Activated naive CD4-positive, alpha-beta T cell treated with anti-CD3 and anti-CD28 coated beads, Interleukin-2, amount 50 U/mL, for 24 hours (primary cell): ENCODE results near the gene DNAJC13.

ENCODE experiments used
- H3K27ac Mint-ChIP-seq: one replicate; pipeline ENCODE4 v1.8.0; 2021; ENCODE audit warnings: mild to moderate bottlenecking, mixed read lengths
- H3K27me3 Mint-ChIP-seq: one replicate; pipeline ENCODE4 v1.8.0; 2021; ENCODE audit warnings: mixed read lengths
- H3K36me3 Mint-ChIP-seq: one replicate; pipeline ENCODE4 v1.8.0; 2021; ENCODE audit warnings: mixed read lengths
- H3K4me1 Mint-ChIP-seq: one replicate; pipeline ENCODE4 v1.8.0; 2021; ENCODE audit warnings: mixed read lengths
- H3K4me3 Mint-ChIP-seq: one replicate; pipeline ENCODE4 v1.8.0; 2021; ENCODE audit warnings: mild to moderate bottlenecking, mixed read lengths
- H3K9me3 Mint-ChIP-seq: one replicate; pipeline ENCODE4 v1.8.0; 2021; ENCODE audit warnings: mixed read lengths

The DNAJC13 gene

DNA sequence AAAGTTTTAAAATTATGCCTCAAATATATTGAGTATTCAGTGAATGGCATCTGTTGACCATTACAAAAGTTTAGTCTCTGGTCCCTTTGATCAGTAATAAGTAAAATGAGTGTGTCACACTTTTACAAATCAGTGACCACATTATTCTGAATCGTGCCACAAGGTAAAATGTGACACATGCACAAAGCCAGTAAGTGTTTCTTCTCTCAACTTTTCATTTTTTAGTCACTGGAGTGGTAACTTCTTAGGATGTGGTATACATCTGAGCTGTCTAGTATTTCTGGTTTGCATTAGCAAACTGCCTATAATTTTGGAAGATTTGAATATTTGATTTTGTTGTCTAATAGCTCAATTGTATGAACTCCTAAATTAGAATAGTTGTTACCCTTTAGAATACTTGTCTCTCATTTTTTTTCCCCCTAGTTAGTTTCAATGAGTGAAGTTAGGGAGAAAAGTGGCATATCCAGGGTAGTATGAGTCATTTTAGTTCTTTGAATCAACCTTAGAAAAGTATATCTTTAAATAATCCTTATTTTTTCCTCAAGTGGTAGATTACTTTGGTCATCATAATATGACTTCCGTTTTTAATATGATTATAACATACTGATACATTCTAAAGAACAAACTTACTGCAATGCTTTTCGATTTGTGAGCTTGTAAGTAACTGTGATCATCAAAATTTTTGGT is 18.1 kb downstream of the DNAJC13 start:
- Mint-ChIP-seq H3K9me3 (no peaks in the 10 kb centered on the region), H3K27ac (peak overlapping the region; percentile 46), H3K4me1 (peaks cover 43% of the 10 kb centered on the region), H3K27me3 (no peaks in the 10 kb centered on the region), H3K36me3 (peaks cover 9% of the 10 kb centered on the region), H3K4me3 (no peak overlapping the region)

- Mint-ChIP-seq H3K27me3 (no peaks in the 10 kb centered on the region), H3K4me3 (no peak overlapping the region), H3K4me1 (peaks cover 41% of the 10 kb centered on the region), H3K9me3 (no peaks in the 10 kb centered on the region), H3K36me3 (peaks cover 9% of the 10 kb centered on the region), H3K27ac (no peak overlapping the region)
Observed at GRCh38 chr3:132435911-132436425, 18.7 kb downstream of the DNAJC13 start.

GRCh38 chr3:132443421-132443820 is 26.1 kb downstream of the DNAJC13 start:
- no peak overlapping the region for H3K4me3 Mint-ChIP-seq
- H3K27ac Mint-ChIP-seq = no peak overlapping the region
- no peaks in the 10 kb centered on the region for H3K27me3 Mint-ChIP-seq
- H3K4me1 Mint-ChIP-seq = peaks cover 37% of the 10 kb centered on the region
- no peaks in the 10 kb centered on the region for H3K9me3 Mint-ChIP-seq
- peaks cover 2% of the 10 kb centered on the region for H3K36me3 Mint-ChIP-seq

DNA sequence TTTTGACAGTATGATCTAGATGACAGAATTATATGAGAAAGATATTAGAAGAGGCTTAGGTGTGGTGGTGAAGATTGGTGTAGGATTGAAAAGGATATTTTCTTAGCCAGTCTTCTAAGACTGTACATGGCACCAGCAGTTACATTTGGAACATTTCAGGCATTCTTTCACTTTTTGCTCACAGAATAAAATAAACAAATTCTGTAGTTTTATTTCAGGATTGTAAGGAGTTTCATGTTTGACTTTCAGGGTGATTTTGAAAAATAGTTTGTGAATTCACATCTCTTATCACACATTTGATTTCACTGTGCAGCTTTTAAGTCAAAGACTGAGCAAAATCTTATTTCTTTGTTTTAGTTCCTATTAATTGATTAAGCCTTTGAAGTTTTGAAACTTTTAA is 27.1 kb downstream of the DNAJC13 start:
- Mint-ChIP-seq H3K4me1 (peaks cover 32% of the 10 kb centered on the region), H3K36me3 (peaks cover 2% of the 10 kb centered on the region), H3K4me3 (no peak overlapping the region), H3K27me3 (no peaks in the 10 kb centered on the region), H3K27ac (no peak overlapping the region), H3K9me3 (no peaks in the 10 kb centered on the region)

DNA sequence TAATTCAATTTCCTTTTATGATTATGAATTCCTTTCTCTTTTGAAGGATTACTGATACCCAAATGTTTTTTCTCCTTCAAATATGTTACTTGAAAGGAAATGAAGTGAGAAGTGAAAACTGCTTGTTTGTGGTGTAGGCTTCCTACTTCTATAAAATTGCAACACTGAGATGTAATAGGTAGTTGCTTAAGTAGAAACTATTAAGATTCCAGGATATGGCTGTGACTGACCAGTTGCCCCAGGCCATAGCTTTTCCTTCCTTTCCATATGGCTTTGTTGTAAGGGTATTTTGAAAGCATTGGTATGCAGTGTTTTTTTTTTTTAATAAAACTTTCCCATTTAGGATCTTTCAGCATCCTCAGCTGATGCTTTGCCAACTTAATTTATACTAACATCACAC is 28.5 kb downstream of the DNAJC13 start:
- Mint-ChIP-seq H3K4me1 (peaks cover 30% of the 10 kb centered on the region), H3K27me3 (no peaks in the 10 kb centered on the region), H3K4me3 (no peak overlapping the region), H3K9me3 (no peaks in the 10 kb centered on the region), H3K27ac (no peak overlapping the region), H3K36me3 (no peaks in the 10 kb centered on the region)

GRCh38 chr3:132448216-132448961 is 31.1 kb downstream of the DNAJC13 start:
- H3K4me1 Mint-ChIP-seq = peaks cover 9% of the 10 kb centered on the region
- no peak overlapping the region for H3K4me3 Mint-ChIP-seq
- H3K36me3 Mint-ChIP-seq = peaks cover 9% of the 10 kb centered on the region
- no peak overlapping the region for H3K27ac Mint-ChIP-seq
- no peaks in the 10 kb centered on the region for H3K9me3 Mint-ChIP-seq
- H3K27me3 Mint-ChIP-seq = no peaks in the 10 kb centered on the region

DNA sequence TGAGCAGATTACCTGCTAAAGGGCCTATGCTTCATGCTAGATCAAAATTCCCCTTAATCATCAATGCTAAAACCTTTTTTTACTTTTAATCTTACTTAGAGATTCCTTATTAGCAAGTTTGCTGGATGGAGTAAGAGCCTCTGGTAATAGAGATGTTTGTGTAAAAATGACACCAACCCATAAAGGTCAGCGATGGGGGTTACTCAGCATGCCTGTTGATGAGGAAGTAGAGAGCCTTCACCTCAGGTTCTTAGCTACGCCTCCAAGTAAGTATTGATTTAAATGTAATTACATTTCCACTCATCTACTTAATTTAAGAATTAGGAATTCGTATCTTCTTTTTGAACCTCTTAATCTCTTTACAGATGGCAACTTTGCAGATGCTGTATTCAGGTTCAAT is 38.8 kb downstream of the DNAJC13 start:
- Mint-ChIP-seq H3K27ac (no peak overlapping the region), H3K36me3 (peaks cover 30% of the 10 kb centered on the region), H3K4me1 (no peaks in the 10 kb centered on the region), H3K27me3 (no peaks in the 10 kb centered on the region), H3K9me3 (no peaks in the 10 kb centered on the region), H3K4me3 (no peak overlapping the region)

- H3K36me3 Mint-ChIP-seq = peaks cover 31% of the 10 kb centered on the region
- no peak overlapping the region for H3K4me3 Mint-ChIP-seq
- H3K27me3 Mint-ChIP-seq = no peaks in the 10 kb centered on the region
- H3K4me1 Mint-ChIP-seq = no peaks in the 10 kb centered on the region
- no peaks in the 10 kb centered on the region for H3K9me3 Mint-ChIP-seq
- H3K27ac Mint-ChIP-seq = no peak overlapping the region
Observed at GRCh38 chr3:132456571-132456970, 39.3 kb downstream of the DNAJC13 start.

DNA sequence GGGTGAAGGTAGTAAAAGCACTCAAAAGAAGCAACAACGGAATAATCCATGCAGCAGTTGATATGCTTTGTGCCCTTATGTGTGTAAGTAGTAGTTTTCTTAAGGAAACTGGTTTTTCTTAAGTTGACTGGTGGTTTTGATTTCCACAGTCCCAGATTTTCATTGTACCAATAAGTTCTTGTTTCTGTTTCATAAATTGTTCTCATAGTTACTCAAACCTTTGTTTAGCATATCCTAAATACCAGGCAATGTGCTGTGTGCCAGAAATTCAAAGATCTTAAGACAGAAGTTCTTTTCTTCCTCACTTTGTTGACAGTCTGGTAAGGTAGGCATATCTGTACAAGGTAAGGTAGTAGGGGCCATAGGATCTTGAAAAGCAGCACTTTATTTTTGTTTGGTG is 40.0 kb downstream of the DNAJC13 start:
- H3K36me3 Mint-ChIP-seq = peaks cover 28% of the 10 kb centered on the region
- no peaks in the 10 kb centered on the region for H3K27me3 Mint-ChIP-seq
- H3K27ac Mint-ChIP-seq = no peak overlapping the region
- no peaks in the 10 kb centered on the region for H3K4me1 Mint-ChIP-seq
- no peaks in the 10 kb centered on the region for H3K9me3 Mint-ChIP-seq
- H3K4me3 Mint-ChIP-seq = no peak overlapping the region

DNA sequence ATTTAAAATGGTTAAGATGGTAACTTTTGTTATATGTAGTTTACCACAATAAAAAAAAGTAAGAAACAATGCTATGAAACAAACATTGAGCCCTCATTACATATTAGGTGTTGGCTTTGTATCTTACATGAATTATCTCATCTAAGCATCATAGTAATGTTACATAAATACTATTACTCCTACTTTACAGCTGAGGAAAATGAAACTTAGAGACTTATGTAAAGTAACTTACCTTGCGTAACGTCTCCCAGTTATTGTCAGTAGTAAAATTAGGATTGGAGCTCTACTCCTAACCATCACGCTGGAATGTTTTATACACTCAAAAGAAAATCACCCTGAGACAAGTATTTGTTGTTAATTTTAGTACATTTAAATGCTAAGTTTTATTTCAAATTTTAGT is 42.2 kb downstream of the DNAJC13 start:
- H3K4me3 Mint-ChIP-seq = no peak overlapping the region
- H3K36me3 Mint-ChIP-seq = peaks cover 24% of the 10 kb centered on the region
- H3K27me3 Mint-ChIP-seq = no peaks in the 10 kb centered on the region
- no peaks in the 10 kb centered on the region for H3K4me1 Mint-ChIP-seq
- no peak overlapping the region for H3K27ac Mint-ChIP-seq
- no peaks in the 10 kb centered on the region for H3K9me3 Mint-ChIP-seq

GRCh38 chr3:132461544-132461943 is 44.2 kb downstream of the DNAJC13 start:
- Mint-ChIP-seq H3K4me3 (no peak overlapping the region), H3K9me3 (no peaks in the 10 kb centered on the region), H3K27me3 (no peaks in the 10 kb centered on the region), H3K36me3 (peaks cover 13% of the 10 kb centered on the region), H3K27ac (no peak overlapping the region), H3K4me1 (no peaks in the 10 kb centered on the region)

DNA sequence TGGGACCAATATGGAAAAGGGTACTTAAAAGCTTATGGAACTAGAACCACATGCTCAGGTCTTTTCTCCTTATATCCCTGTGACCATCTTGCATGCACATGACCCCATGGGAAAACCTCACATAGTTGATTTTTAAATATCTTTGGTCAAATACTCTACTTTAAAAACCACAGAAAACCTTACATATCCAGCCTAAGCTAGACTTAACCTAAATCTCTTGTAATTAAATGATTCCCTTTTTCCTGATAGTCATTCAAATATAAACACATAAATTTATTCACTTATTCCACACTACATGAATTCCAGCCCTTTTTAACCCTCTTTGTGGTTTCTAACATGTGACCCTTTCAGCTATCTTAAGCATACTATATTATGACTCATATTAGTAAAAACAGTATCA is 46.8 kb downstream of the DNAJC13 start:
- Mint-ChIP-seq H3K27ac (no peak overlapping the region), H3K9me3 (no peaks in the 10 kb centered on the region), H3K36me3 (peaks cover 14% of the 10 kb centered on the region), H3K27me3 (no peaks in the 10 kb centered on the region), H3K4me1 (no peaks in the 10 kb centered on the region), H3K4me3 (no peak overlapping the region)

DNA sequence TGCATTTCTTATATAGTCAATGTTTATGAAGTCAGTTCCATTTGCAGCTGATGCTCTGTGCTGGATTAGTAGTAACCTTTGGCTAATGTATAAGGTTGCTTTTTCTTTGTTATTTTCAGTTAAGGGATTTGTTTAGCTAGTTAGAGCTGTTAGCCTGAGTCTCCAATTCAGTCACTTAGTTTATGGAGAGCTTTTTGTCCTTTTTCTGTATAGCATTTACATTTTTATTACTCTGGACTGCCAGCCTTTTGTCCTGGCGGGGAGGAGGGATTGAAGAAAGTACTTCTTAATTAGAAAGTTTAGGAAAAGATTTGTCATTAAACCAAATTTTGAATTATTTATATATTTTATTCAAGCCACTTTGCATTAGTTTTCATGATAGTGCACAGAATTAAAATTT is 52.0 kb downstream of the DNAJC13 start:
- Mint-ChIP-seq H3K9me3 (no peaks in the 10 kb centered on the region), H3K27me3 (no peaks in the 10 kb centered on the region), H3K4me3 (no peak overlapping the region), H3K27ac (no peak overlapping the region), H3K4me1 (no peaks in the 10 kb centered on the region), H3K36me3 (peaks cover 12% of the 10 kb centered on the region)

DNA sequence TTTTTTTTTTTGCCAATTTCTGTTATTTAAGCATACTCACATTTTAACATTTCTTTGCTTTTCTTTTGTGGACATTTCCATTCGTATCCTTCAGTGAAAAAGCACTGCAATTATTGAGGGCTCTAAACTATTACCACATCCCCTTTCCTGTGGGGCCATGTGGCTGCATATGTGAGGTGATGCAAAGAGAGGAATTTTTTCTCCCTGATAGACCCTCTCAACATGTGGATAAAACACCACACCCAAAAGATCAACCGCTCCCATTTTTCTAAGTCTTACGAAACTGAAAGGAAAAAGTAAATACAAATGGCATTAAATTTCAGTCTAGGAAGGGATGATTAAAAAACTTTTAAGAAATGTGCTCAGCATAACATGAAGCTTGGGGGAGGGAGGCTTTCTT is 68.8 kb downstream of the DNAJC13 start:
- Mint-ChIP-seq H3K4me1 (no peaks in the 10 kb centered on the region), H3K36me3 (peaks cover 5% of the 10 kb centered on the region), H3K4me3 (no peak overlapping the region), H3K9me3 (no peaks in the 10 kb centered on the region), H3K27ac (no peak overlapping the region), H3K27me3 (no peaks in the 10 kb centered on the region)

- Mint-ChIP-seq H3K9me3 (no peaks in the 10 kb centered on the region), H3K4me3 (no peak overlapping the region), H3K27ac (no peak overlapping the region), H3K4me1 (no peaks in the 10 kb centered on the region), H3K27me3 (no peaks in the 10 kb centered on the region), H3K36me3 (peaks cover 7% of the 10 kb centered on the region)
Observed at GRCh38 chr3:132488151-132488550, 70.8 kb downstream of the DNAJC13 start.

DNA sequence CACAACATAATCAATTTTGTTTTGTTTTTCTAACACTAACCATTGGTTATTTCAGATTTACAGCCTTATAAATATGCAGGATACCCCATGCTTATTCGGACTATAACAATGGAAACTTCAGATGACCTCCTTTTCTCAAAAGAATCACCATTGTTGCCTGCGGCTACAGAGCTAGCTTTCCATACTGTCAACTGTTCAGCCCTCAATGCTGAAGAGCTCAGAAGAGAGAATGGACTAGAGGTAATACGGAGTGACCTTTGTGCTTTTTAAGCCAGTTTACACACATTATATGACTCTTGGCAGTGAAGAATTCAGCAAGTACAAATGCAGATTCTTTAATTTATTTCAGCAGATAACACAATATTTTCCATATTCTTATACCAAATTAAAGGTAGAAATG is 81.8 kb downstream of the DNAJC13 start:
- Mint-ChIP-seq H3K27ac (no peak overlapping the region), H3K4me1 (no peaks in the 10 kb centered on the region), H3K36me3 (peaks cover 15% of the 10 kb centered on the region), H3K9me3 (no peaks in the 10 kb centered on the region), H3K4me3 (no peak overlapping the region), H3K27me3 (no peaks in the 10 kb centered on the region)
